GM18507 (cell line): ENCODE measurements around the gene PHKA2.
A peak's percentile ranks its signal among the peaks of the same experiment; 100 is the strongest.
"Not testable (repeated sequence)": the region's sequence is repeated elsewhere in the genome, so short reads cannot be mapped to it uniquely, and the experiment has no call there.

ENCODE experiments used
- DNase-seq: peaks from one replicate; pipeline ENCODE4 v3.0.0; 2011; ENCODE audit warnings: low read depth; ENCODE audit not compliant: insufficient read length; ENCODE audit errors: extremely low spot score
- FAIRE-seq: peaks from 2 replicates; lab custom pipeline; 2011; peaks lifted over from hg19 to GRCh38; lab: Jason Lieb, UNC

Gene PHKA2

GRCh38 chrX:18875256-18875878 is 108.5 kb downstream of the PHKA2 start:
- DNase-seq: no peak

GRCh38 chrX:18874560-18875255 is 109.2 kb downstream of the PHKA2 start:
- FAIRE-seq (no peak), DNase-seq (no peak)

More at GRCh38 chrX:18875256-18875878, 108.5 kb downstream of the PHKA2 start:
- FAIRE-seq: no peak

- DNase-seq: no peak
- no peak for FAIRE-seq
Measured at GRCh38 chrX:18873836-18874235, 110.1 kb downstream of the PHKA2 start.

- no peak for DNase-seq
- no peak for FAIRE-seq
Measured at GRCh38 chrX:18873189-18873791, 110.6 kb downstream of the PHKA2 start.

GRCh38 chrX:18872621-18873020 is 111.3 kb downstream of the PHKA2 start:
- FAIRE-seq (no peak), DNase-seq (no peak)

- no peak for FAIRE-seq
- no peak for DNase-seq
Measured at GRCh38 chrX:18871970-18872369, 111.9 kb downstream of the PHKA2 start.

- FAIRE-seq (no peak), DNase-seq (no peak)
Measured at GRCh38 chrX:18871161-18871890, 112.6 kb downstream of the PHKA2 start.

GRCh38 chrX:18864390-18864920 is 119.5 kb downstream of the PHKA2 start:
- DNase-seq (no peak), FAIRE-seq (no peak)

GRCh38 chrX:18861511-18861910 is 122.4 kb downstream of the PHKA2 start:
- FAIRE-seq: no peak
- DNase-seq: no peak

- no peak for DNase-seq
- FAIRE-seq: no peak
Measured at GRCh38 chrX:18856645-18856997, 127.3 kb downstream of the PHKA2 start.

- FAIRE-seq (peak; percentile 94), DNase-seq (peak; percentile 9)
Measured at GRCh38 chrX:18855919-18856644, 127.8 kb downstream of the PHKA2 start.

- not testable (repeated sequence) for FAIRE-seq, DNase-seq
Measured at GRCh38 chrX:18847901-18848300, 136.0 kb downstream of the PHKA2 start.
